ENCODE data around the gene IQSEC1.

Gene IQSEC1

GRCh38 chr3:12957824-12958792 lies 115.1 kb downstream of the IQSEC1 start:
- DNase-seq: no peak

- DNase-seq: no peak
Observed at GRCh38 chr3:12957339-12957738, 115.9 kb downstream of the IQSEC1 start.

- DNase-seq: no peak
Observed at GRCh38 chr3:12956316-12956660, 116.9 kb downstream of the IQSEC1 start.

- DNase-seq: no peak
Observed at GRCh38 chr3:12955651-12956315, 117.4 kb downstream of the IQSEC1 start.

GRCh38 chr3:12954891-12955650 lies 118.2 kb downstream of the IQSEC1 start:
- DNase-seq: peak in 47 of 56 donors; percentile 19 to 85 (median 57)

- no peak for DNase-seq
Observed at GRCh38 chr3:12954180-12954579, 119.0 kb downstream of the IQSEC1 start.

GRCh38 chr3:12953201-12953995 lies 119.8 kb downstream of the IQSEC1 start:
- DNase-seq: peak in 8 of 56 donors; percentile 15 to 65 (median 27)

- no peak for DNase-seq
Observed at GRCh38 chr3:12952343-12953200, 120.7 kb downstream of the IQSEC1 start.

- peak in 11 of 56 donors; percentile 13 to 40 (median 22) for DNase-seq
Observed at GRCh38 chr3:12948891-12949711, 124.1 kb downstream of the IQSEC1 start.

- no peak for DNase-seq
Observed at GRCh38 chr3:12948371-12948770, 124.9 kb downstream of the IQSEC1 start.

- peak in 1 of 56 donors; percentile 22 for DNase-seq
Observed at GRCh38 chr3:12947504-12948369, 125.5 kb downstream of the IQSEC1 start.

GRCh38 chr3:12946649-12947316 lies 126.4 kb downstream of the IQSEC1 start:
- DNase-seq: peak in 22 of 56 donors; percentile 15 to 55 (median 28)

- DNase-seq: no peak
Observed at GRCh38 chr3:12946251-12946648, 127.0 kb downstream of the IQSEC1 start.

GRCh38 chr3:12944849-12945248 lies 128.4 kb downstream of the IQSEC1 start:
- peak in 54 of 56 donors; percentile 18 to 91 (median 77) for DNase-seq

- peak in 9 of 56 donors; percentile 21 to 71 (median 49) for DNase-seq
Observed at GRCh38 chr3:12944413-12944812, 128.8 kb downstream of the IQSEC1 start.

GRCh38 chr3:12943124-12944021 lies 129.9 kb downstream of the IQSEC1 start:
- DNase-seq: peak in 5 of 56 donors; percentile 18 to 29 (median 22)

Data from nucleus accumbens (tissue), 56 donors.